Camera-type eye (tissue), 1 donor: Measurements from ENCODE around the gene C12orf54. TPM values are rescaled to one million over a fixed set of nuclear protein-coding genes. Genes with fewer than 3 reads are reported as not detected.

Experiments used
- total RNA-seq: library from RNA; depleted of rRNA; stranded (reverse); fragments of >200 nt; gene quantifications from one replicate; pipeline ENCODE4 v1.2.3, GENCODE V29; 2014

C12orf54 gene
- not detected for total RNA-seq

GRCh38 chr12:48482198-48482597, at the start of gene C12orf54:
Gene C12orf54 (plus strand): TSS chr12:48482498. CDS start chr12:48483297, 799 bp downstream.

GRCh38 chr12:48472259-48472658, 10.0 kb upstream of the C12orf54 start, which contains the start of gene ANP32D:
Gene ANP32D (plus strand): TSS chr12:48472559. CDS start chr12:48472665, 106 bp downstream.

DNA sequence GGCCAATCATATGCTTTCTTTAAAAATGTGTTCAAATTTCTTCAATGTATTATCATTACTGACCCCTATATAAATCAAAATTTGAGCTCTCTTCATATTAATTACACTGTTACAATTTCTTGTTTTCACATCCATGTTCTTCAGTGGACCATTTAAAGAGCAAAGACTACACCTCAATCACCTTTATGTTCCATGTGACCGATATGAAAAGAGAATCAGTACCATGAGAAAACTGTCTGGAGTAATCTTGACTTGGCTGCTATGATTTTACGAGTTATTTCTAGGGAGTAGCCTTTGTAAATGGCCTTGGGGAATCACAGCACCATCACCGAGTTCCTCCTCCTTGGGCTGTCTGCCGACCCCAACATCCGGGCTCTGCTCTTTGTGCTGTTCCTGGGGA, 43.0 kb downstream of the C12orf54 start, which contains the start of gene OR8S1:
TSS of gene OR8S1 (plus strand) at position 301 of the 400 bp plus-strand sequence. CDS start at position 301, 0 bp downstream.

Other genes with a start within 250 kb of the C12orf54 start
- 51.1 TPM for gene ZNF641, start 131.6 kb upstream of the C12orf54 start, total RNA-seq
- gene ANP32D, start 9.9 kb upstream of the C12orf54 start, total RNA-seq: not detected
- gene OR8S1, start 43.1 kb downstream of the C12orf54 start, total RNA-seq: not detected
- not detected for gene LALBA, start 87.5 kb downstream of the C12orf54 start, total RNA-seq
- 95.5 TPM for gene KANSL2, start 199.7 kb downstream of the C12orf54 start, total RNA-seq
- 43.7 TPM for gene CCNT1, start 234.2 kb downstream of the C12orf54 start, total RNA-seq